ENCODE measurements around the gene FEZ2.

GRCh38 chr2:36615222-36615621 is 17.3 kb upstream of the FEZ2 start:
- no peak for TF ChIP-seq STAT1 (IDR thresholded peaks at IDR 0.05; ENCODE audit: unreplicated experiment)
- TF ChIP-seq, protein P1, sequence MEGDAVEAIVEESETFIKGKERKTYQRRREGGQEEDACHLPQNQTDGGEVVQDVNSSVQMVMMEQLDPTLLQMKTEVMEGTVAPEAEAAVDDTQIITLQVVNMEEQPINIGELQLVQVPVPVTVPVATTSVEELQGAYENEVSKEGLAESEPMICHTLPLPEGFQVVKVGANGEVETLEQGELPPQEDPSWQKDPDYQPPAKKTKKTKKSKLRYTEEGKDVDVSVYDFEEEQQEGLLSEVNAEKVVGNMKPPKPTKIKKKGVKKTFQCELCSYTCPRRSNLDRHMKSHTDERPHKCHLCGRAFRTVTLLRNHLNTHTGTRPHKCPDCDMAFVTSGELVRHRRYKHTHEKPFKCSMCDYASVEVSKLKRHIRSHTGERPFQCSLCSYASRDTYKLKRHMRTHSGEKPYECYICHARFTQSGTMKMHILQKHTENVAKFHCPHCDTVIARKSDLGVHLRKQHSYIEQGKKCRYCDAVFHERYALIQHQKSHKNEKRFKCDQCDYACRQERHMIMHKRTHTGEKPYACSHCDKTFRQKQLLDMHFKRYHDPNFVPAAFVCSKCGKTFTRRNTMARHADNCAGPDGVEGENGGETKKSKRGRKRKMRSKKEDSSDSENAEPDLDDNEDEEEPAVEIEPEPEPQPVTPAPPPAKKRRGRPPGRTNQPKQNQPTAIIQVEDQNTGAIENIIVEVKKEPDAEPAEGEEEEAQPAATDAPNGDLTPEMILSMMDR (conservative IDR thresholded peaks at IDR 0.05; ENCODE audit: low read depth in 2 of 2) = no peak
- no peak for TF ChIP-seq POLR2AphosphoS5 (IDR thresholded peaks at IDR 0.05; ENCODE audit: low read depth)
- TF ChIP-seq EZH2phosphoT487 (IDR thresholded peaks at IDR 0.05; ENCODE audit: unreplicated experiment) = no peak
- TF ChIP-seq JUNB (IDR thresholded peaks at IDR 0.05; ENCODE audit: unreplicated experiment) = no peak
- TF ChIP-seq CREB1 (CRISPR knock-in tag; IDR thresholded peaks at IDR 0.05; ENCODE audit: low read depth) = no peak
- TF ChIP-seq EZH2 (IDR thresholded peaks at IDR 0.05; ENCODE audit: low read depth, unreplicated experiment) = no peak
- TF ChIP-seq, protein P2, sequence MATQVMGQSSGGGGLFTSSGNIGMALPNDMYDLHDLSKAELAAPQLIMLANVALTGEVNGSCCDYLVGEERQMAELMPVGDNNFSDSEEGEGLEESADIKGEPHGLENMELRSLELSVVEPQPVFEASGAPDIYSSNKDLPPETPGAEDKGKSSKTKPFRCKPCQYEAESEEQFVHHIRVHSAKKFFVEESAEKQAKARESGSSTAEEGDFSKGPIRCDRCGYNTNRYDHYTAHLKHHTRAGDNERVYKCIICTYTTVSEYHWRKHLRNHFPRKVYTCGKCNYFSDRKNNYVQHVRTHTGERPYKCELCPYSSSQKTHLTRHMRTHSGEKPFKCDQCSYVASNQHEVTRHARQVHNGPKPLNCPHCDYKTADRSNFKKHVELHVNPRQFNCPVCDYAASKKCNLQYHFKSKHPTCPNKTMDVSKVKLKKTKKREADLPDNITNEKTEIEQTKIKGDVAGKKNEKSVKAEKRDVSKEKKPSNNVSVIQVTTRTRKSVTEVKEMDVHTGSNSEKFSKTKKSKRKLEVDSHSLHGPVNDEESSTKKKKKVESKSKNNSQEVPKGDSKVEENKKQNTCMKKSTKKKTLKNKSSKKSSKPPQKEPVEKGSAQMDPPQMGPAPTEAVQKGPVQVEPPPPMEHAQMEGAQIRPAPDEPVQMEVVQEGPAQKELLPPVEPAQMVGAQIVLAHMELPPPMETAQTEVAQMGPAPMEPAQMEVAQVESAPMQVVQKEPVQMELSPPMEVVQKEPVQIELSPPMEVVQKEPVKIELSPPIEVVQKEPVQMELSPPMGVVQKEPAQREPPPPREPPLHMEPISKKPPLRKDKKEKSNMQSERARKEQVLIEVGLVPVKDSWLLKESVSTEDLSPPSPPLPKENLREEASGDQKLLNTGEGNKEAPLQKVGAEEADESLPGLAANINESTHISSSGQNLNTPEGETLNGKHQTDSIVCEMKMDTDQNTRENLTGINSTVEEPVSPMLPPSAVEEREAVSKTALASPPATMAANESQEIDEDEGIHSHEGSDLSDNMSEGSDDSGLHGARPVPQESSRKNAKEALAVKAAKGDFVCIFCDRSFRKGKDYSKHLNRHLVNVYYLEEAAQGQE (IDR thresholded peaks at IDR 0.05; ENCODE audit: unreplicated experiment) = no peak
- TF ChIP-seq, protein P3, sequence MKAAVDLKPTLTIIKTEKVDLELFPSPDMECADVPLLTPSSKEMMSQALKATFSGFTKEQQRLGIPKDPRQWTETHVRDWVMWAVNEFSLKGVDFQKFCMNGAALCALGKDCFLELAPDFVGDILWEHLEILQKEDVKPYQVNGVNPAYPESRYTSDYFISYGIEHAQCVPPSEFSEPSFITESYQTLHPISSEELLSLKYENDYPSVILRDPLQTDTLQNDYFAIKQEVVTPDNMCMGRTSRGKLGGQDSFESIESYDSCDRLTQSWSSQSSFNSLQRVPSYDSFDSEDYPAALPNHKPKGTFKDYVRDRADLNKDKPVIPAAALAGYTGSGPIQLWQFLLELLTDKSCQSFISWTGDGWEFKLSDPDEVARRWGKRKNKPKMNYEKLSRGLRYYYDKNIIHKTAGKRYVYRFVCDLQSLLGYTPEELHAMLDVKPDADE (IDR thresholded peaks at IDR 0.05) = no peak

Measured in GM23338 (cell line).